ENCODE results near the gene AGA.

GRCh38 chr4:177453116-177453515 is 10.9 kb upstream of the AGA start:
- TF ChIP-seq POLR2A (IDR thresholded peaks at IDR 0.05; ENCODE audit: low read depth, low read length) (no peak), CTCF (conservative IDR thresholded peaks at IDR 0.05; ENCODE audit: low read depth, low read length) (no peak), BHLHE40 (IDR thresholded peaks at IDR 0.05; ENCODE audit: low read depth, low read length) (no peak), SMC3 (IDR thresholded peaks at IDR 0.05; ENCODE audit: low read depth, low read length) (no peak), CEBPB (IDR thresholded peaks at IDR 0.05; ENCODE audit: low read depth, low read length) (no peak), NFE2L2 (IDR thresholded peaks at IDR 0.05; ENCODE audit: low read depth, low read length) (no peak), USF2 (IDR thresholded peaks at IDR 0.05; ENCODE audit: low read depth, low read length) (no peak), ELK1 (IDR thresholded peaks at IDR 0.05; ENCODE audit: borderline replicate concordance, low read depth, low read length) (no peak), MXI1 (IDR thresholded peaks at IDR 0.05; ENCODE audit: borderline replicate concordance, low read depth, low read length) (no peak)
